HG03159 (cell line): Measurements from ENCODE around the gene DPY30.
"Not testable (repeated sequence)": the region's sequence is repeated elsewhere in the genome, so short reads cannot be mapped to it uniquely, and the experiment has no call there.

Source experiments
- ATAC-seq: cut with Tn5 transposase; IDR thresholded peaks from one replicate; pipeline ENCODE4 v1.9.1; 2021; ENCODE audit warnings: mild to moderate bottlenecking, moderate library complexity; ENCODE audit not compliant: unreplicated experiment

DPY30 gene

DNA sequence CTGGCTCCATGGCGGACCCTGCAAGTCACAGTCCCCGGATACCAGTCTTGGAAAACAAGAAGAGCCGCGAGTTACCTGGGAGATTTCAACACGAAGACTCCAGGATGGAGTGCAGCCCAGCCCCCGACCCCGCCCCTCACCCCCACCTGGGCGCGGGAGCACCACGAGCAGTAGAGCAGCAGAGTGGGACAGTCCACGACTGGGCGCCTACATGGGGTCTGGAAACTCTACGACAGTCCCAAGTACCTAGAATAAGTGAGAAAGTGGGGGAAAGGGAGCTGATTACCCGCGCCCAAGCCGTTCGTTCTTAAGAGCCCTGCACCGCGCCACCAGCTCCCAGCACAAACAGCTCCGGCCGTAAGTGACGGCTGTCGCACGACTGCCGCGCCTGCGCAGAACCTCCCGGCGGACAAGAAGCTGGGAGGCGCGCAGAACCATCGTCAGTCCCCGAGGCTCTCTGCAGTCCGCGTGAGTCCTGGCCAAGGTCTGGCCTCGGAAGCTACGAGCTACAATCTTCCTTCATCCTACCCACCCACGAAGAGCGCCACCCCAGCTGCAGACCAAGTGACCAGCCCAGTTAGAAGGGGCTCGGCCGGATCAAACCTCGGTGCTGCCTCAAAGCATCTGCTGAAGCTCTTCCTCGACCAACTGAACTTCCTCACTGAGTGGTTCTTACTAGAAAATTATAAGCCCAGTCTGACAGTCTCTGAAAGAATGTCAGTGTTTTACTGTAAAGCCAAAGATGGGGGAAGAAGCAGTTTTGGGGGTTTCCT is at the start of gene DPY30:
Gene DPY30, minus strand, starts transcription at position 359 of the 773 bp plus-strand sequence. Its CDS starts 349 bp downstream, at position 10.
- ATAC-seq, result peak; percentile 85

DNA sequence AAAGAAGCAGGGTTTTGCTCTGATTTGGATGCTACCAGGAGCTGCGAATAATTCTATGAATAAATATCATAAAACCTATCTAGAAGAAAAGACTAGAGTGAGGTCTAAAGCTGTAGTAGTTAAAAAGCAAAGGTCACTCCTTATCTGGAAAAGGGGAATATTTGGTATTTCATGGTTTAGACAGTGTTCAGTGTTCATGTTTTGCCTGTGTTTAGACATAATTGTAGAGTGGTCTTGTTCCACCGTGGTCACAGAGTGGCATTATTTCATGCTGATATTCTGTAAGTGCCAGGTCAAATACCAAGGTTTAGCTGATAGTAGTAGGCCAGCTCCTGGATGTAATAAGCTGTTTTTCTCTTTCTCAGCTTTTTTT is 34.5 kb upstream of the DPY30 start:
- no peak for ATAC-seq

DNA sequence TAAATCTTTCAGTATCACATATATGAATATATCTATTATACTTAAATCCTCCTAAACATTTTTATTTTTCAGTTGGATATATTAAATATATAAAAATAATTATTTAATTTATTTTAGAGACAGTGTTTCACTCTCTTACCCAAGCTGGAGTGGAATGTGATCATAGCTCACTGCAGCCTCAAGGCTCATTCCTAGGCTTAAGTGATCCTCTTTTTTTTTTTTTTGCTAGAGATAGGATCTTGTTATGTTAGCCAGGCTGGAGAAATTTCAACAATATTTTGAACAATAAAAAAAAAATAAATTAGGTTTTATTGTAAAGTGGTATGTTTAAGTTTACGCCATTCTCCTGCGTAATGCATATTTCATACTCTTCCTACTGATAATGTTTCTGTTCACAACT is 27.9 kb upstream of the DPY30 start:
- ATAC-seq, result no peak

DNA sequence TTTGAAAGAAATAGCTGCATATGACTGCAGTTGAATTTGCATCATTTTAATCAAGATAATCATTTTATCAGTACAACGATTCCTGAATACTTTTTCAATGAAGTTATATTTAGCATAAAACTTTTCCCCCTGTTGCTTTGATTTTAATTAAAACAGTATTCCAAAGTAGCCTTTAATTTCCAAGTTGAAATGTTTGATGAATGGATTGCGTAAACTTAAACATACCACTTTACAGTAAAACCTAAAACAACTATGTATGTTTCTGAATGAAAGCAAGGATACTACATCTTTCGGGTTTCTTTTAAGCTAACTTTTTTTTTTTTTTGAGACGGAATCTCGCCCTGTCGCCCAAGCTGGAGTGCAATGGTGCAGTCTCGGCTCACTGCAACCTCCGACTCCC is 25.1 kb upstream of the DPY30 start:
- ATAC-seq, result no peak

DNA sequence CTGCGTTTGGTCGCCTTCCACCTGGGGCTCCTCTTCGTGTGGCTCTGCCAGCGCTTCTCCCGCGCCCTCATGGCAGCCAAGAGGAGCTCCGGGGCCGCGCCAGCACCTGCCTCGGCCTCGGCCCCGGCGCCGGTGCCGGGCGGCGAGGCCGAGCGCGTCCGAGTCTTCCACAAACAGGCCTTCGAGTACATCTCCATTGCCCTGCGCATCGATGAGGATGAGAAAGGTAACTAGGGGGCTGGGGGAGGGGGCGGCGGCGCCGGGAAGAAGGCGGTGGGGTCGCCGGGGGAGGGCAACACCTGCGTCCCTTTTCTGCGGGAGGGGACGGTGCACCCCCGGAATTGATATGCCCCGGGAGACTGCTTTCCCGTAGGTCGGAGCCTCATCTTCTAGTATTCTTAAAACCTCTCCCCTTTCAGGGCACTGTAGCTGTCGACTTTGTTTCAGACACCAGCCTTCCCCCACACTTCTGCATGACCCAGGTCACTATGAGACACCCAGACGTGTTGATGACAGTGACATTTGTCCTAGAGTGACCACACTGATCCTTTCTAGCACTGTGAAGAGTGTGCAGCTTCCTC is 24.5 kb upstream of the DPY30 start:
- peak; percentile 1 for ATAC-seq

DNA sequence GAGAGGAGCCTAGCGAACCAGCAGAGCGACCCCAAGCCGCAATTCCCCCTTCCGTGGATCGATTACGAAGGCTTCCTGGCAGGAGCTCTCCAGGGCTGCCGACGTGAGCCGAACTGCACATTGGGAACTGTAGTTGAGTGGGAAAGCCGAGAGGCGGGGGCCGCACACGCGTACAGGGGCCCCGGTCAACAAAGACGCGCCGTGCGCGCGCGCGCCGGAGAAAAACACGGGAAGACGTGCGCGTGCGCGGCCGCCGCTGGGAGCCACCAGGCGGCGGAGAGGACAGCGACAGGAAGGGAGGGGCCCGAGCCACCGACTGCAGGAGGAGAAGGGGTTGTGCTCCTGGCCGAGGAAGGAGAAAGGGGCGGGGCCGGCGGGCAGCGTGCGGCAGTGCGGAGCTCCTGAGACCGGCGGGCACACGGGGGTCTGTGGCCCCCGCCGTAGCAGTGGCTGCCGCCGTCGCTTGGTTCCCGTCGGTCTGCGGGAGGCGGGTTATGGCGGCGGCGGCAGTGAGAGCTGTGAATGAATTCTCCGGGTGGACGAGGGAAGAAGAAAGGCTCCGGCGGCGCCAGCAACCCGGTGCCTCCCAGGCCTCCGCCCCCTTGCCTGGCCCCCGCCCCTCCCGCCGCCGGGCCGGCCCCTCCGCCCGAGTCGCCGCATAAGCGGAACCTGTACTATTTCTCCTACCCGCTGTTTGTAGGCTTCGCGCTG is 23.9 kb upstream of the DPY30 start, which contains the start of gene SPAST:
Gene SPAST, plus strand, starts transcription at position 247 of the 711 bp plus-strand sequence. Its CDS starts 276 bp downstream, at position 523.
- ATAC-seq, result peak; percentile 94

DNA sequence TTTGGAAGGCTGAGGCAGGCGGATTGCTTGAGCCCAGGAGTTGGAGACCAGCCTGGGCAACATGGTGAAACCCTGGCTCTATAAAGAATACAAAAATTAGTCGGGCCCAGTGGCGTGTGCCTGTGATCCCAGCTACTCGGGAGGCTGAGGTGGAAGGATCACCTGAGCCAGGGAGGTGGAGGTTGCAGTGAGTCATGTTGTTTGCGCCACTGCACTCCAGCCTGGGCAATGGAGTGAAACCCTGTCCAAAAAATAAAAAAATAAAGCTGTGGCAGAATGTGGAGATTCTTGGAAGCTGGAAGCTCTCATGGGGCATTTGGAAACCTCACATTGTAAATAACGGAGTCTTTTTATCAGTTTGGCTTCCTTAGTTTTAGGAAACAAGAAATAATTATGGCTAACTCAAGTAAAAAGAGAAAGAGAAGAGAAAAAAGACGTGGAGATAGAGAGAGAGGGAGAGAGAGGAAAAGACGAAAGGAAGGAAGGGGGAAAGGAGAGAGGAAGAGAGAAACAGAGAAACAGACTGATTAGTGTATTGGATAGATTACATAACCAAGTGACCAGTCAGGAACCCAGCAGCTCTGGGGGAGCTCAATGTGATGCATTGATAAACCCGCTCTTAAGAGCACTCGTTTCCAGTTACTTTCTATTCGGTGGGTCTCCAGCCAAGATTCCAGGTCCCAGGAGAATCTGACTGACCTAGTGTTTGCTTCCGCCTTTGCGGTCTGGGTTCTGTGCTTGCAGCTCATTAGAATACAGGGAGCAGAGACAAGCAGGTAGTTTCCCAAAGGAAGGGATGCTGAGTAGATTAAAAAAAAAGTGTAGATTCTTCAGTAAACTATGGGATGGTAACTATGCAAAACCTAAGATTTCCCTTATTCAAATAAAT is 22.6 kb upstream of the DPY30 start:
- no peak for ATAC-seq

DNA sequence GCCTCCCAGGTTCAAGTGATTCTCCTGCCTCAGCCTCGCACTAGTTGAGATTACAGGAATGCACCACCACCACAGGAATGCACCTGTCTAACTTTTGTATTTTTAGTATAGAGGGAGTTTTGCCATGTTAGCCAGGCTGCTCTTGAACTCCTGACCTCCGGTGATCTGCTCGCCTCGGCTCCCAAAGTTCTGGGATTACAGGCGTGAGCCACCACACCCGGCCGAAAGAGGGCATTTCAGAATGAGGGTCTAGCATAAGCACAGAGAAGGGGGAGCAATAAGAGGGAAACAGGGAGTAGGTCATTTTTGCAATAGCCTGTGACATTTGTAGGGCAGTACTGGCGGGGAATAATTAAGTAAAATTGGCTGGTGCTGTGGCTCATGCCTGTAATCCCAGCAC is 21.8 kb upstream of the DPY30 start:
- no peak for ATAC-seq

DNA sequence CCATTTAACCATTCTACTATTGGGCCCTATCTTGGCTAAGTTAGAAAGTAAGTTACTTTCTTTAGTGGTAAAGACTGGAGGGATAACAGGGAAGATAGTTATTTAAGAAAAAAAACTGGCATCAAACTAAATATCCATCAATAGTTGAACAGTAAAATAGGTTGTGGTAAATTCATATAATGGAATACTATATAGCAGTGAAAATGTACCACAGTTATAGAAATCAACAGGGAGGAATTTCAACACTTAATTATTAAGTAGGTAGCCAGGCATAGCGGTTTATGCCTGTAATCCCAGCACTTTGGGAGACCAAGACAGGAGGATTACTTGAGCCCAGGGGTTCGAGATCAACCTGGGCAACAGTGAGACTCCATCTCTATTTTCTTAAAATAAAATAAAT is 20.7 kb upstream of the DPY30 start:
- no peak for ATAC-seq

DNA sequence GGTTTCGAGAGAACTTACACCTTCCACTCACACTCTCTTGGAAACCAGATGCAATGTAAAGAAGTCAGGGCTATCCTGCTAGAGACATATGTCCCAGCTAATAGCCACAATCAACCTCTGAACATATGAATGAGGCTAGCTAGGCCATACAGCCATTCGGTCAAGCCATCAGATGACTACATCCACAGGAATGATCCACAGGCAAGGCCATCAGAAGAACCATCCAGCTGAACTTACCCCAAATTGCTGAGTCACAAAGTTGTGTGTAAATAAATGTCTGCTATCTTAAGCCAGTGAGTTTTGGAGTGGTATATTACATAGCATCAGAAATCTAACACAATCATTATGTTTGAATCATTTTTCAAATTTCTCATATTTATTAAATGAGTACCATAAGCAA is 18.5 kb upstream of the DPY30 start:
- ATAC-seq, result no peak

DNA sequence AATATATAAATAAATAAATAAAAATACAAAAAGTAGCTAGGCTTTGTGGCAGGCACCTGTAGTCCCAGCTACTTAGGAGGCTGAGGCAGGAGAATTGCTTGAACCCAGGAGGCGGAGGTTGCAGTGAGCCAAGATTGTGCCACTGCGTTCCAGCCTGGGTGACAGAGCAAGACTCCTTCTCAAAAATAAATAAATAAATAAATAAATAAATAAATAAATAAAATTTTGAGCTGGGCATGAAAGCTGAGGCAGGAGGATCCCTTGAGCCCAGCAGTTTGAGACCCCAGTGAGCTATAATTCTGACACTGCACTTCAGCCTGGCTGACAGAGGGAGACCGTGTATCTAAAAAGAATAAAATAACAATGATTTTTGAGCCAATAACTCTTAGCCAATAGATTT is 15.0 kb upstream of the DPY30 start:
- ATAC-seq, result not testable (repeated sequence)

DNA sequence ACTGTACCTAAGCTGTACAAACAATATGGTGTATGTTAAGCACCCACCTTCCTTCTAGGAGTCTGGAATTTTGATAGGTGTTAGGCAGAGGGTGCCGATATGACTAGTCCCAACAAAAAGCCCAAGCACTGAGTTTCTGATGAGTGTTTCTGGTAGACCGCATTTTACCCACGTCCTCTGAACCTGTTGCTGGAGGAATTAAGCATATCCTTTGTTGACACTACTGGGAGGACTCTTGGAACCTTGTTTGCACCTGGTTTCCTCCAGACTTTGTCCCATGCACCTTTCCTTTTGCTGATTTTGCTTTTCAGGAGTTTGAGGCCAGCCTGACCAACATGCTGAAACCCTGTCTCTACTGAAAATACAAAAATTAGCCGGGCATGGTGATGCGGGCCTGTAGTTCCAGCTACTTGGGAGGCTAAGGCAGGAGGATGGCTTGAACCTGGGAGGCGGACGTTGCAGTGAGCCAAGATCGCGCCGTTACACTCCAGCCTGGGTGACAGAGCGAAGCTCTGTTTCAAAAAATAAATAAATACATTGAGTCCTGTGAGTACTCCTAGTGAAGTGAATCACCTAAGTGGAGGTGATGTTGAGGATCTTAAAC is 12.3 kb upstream of the DPY30 start:
- ATAC-seq, result no peak

DNA sequence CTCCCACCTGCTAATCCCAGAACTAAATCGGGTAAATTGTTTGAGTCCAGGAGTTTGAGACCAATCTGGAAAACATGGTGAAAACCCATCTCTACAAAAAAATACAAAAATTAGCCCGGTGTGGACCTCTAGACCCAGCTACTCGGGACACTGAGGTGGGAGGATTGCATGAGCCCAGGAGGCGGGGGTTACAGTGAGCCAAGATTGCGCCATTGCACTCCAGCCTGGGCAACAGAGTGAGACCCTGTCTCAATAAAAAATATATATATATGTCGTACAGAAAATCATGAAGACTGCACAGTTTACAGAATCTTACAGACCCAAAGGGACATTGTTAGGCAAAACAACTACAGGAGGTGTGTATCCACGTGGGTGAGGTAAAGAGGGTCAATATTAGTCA is 4.0 kb upstream of the DPY30 start:
- no peak for ATAC-seq

DNA sequence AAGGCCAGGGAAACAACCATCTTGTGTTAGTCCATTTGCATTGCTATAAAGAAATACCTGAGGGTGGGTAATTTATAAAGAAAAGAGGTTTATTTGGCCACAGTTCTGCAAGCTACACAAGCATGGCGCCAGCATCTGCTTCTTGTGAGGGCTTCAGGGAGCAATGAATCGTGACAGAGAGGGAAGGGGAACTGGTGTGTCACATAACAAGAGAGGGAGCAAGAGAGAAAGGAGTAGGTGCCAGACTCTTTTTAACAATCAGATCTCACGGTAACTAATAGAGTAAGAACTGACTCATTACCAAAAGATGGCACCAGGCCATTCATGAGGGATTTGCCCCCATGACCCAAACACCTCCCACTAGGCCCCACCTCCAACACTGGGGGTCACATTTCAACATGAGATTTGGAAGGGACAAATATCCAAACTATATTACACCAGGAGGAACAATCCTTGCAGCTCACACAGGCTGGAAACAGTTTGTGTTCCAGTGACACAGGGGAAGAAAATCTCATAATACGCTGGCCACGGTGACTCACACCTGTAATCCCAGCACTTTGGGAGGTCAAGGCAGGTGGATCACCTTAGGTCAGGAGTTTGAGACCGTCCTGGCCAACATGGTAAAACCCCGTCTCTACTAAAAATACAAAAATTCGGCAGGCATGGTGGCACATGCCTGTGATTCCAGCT is 5.3 kb downstream of the DPY30 start:
- ATAC-seq, result not testable (repeated sequence)

DNA sequence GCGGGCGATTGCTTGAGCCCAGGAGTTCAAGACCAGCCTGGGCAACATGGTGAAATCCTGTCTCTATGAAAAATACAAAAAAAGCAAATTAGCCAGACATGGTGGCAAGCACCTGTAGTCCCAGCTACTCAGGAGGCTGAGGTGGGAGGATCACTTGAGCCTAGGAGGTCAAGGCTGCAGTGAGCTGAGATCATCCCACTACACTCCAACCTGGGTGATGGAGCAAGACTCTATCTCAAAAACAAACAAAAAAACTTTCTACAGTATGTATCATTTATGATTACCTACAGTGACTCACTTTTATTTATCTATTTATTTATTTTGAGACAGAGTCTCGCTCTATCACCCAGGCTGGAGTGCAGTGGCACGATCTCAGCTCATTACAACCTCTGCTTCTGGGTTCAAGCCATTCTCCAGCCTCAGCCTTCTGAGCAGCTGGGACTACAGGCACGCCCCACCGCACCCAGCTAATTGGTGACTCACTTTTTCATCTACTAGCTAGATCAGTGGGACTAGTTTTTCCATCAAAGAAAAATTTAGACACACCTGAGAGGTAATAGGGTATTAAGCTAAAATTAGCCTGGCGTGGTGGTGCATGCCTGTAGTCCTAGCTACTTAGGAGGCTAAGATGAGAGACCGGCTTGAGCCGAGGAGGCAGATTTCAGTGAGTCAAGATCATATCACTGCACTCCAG is 20.7 kb downstream of the DPY30 start:
- ATAC-seq, result not testable (repeated sequence)

DNA sequence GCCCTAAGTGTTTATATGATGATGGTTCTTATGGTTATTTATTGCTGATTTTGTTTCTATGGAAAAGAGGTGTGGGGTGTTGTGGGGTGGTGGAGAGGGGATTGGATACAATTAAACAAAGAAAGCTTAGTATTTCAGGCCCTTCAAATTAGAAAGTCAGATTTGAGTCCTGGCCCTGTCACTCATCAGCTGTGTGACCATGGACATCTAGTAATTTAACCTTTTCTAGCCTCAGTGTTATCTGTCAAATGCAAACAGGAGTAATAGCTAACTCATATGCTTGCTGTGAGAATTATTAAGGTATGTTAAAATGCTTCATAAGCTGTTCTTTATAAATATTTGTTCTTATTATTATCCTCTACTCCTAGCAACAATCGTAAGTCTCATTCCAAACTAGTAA is 26.7 kb downstream of the DPY30 start:
- no peak for ATAC-seq

DNA sequence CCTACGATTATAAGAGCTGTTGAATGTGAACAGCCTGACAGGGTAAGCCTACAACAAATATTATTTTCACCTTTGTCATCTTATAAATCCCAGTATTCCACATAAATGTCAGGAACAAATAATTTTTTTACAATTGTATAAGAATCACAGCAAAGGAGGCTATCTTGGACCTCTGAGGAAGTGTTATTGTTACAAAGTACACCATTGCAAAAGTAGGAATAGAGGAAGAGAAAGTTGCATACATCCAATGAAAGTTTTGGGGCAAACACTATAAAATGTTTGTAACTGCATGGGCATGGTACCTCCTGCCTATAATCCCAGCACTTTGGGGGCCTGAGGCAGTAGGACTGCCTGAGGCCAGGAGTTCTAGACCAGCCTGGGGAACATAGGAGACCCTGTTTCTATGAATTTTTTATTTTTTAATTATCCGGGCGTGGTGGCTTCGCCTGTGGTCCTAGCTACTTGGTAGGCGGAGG is 28.1 kb downstream of the DPY30 start:
- no peak for ATAC-seq

DNA sequence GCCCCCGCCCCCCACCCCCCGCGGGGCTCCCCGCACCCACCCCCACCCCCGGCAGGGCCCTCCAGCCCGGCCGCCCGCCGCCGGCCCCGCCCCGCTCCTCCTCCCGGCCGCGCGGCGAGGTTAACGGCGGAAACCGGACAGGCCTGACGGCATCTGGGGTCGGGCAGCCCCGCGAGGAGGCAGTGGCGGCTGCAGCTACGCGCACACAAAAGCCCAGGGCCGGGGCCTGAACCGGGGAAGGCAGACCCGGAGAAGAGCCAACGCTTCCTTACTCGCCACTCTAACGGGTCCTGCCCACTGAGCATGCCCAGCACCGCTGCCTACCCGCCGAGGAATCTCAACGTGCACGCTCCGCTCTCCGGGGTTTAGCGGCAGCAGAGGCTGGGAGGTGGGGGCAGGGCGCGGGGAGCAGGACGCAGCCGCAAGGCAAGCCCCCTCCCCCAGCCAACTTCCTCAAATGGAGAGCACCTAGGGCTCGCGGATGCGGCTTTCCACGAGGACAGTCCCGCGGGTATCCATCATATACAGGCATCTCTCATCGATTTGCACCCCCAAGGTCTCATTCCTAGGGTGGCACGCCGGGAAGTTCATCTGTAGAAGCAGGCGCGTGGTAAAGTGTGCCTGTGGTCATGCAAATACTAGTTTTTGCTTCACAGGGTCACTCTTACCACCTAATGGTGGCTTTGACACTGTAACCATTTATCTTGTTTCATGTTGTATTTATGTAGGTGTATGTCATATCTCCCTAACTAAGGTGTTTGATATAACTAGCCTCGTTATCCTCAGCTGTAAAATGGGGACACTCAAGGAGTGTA is 28.7 kb downstream of the DPY30 start, which contains the start of gene MEMO1:
Gene MEMO1, minus strand, starts transcription at position 339 of the 815 bp plus-strand sequence. CDS start 761 bp downstream, outside the sequence.
- ATAC-seq, result peak; percentile 61
